ENCODE data around the gene NRARP.

Gene NRARP

DNA sequence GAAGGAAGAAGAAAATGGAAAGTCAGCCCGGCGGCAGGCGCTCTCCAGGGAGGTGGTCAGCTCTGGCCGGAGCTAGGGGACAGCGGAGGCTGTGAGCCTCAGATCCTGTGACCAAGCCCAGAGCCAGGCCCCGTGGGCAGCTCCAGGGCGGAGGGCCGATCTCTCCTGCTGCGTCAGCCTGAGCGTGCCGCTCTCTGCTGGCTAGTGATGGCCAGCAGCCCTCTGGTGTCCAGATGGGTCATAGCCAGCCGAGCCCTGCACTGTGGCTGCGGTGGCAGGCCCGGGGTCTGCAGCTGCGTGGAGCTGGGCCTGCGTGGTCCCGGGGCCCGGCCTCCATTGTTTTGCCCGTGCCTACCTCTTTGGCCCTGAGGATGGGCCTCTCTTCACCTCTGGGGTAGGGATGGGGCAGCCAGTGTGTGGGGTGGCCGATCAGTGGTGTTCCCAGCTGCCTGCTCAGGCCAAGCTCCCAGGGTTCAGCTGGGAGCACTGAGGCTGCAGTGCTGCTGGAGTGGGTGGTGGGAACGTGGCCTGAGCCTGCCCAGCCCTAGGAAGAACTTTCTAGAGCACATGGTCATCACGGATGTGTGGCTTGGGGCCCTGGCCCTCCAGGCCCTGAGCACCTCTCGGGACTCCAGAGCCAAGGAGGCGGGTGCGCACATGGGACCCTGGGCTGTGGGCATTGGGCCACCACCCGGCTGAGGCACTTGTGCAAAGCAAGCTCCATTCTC, 17.1 kb upstream of the NRARP start:
- no peak overlapping the region for H3K4me3 ChIP-seq (ENCODE audit: low read length)
- H3K4me1 ChIP-seq (ENCODE audit: control insufficient read depth, insufficient read depth, low read length), result no peaks in the 10 kb centered on the region
- peaks cover 6% of the 10 kb centered on the region for H3K27me3 ChIP-seq (ENCODE audit: control insufficient read depth, insufficient read depth, low read length)
- no peak overlapping the region for H3K27ac ChIP-seq (ENCODE audit: low read depth, low read length)
- H3K9ac ChIP-seq (ENCODE audit: low read length), result no peak overlapping the region
- no peaks in the 10 kb centered on the region for H3K36me3 ChIP-seq (ENCODE audit: control insufficient read depth, insufficient read depth, low read length)

DNA sequence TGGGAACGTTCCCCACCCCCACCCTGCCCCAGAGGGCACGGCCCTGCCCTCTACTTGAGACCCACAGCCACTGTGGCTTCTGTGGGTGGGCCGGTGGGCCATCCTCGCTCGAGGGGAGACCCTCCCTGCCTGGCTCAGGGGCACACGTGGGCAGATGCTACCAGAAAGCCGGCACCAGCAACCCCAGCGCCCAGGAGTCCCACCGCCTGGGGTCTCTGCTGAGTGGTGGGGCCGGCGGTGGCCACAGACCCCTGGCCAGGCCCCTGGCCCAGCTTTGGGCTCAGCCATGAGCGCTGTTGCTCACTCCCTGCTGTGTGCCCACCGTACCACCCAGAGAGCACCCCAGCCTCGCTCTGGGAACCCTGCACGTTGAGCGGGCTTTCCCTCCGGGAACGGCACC, 16.5 kb upstream of the NRARP start:
- H3K4me1 ChIP-seq (ENCODE audit: control insufficient read depth, insufficient read depth, low read length), result no peaks in the 10 kb centered on the region
- H3K27ac ChIP-seq (ENCODE audit: low read depth, low read length), result no peak overlapping the region
- no peak overlapping the region for H3K4me3 ChIP-seq (ENCODE audit: low read length)
- no peak overlapping the region for H3K9ac ChIP-seq (ENCODE audit: low read length)
- H3K27me3 ChIP-seq (ENCODE audit: control insufficient read depth, insufficient read depth, low read length), result peaks cover 6% of the 10 kb centered on the region
- no peaks in the 10 kb centered on the region for H3K36me3 ChIP-seq (ENCODE audit: control insufficient read depth, insufficient read depth, low read length)

DNA sequence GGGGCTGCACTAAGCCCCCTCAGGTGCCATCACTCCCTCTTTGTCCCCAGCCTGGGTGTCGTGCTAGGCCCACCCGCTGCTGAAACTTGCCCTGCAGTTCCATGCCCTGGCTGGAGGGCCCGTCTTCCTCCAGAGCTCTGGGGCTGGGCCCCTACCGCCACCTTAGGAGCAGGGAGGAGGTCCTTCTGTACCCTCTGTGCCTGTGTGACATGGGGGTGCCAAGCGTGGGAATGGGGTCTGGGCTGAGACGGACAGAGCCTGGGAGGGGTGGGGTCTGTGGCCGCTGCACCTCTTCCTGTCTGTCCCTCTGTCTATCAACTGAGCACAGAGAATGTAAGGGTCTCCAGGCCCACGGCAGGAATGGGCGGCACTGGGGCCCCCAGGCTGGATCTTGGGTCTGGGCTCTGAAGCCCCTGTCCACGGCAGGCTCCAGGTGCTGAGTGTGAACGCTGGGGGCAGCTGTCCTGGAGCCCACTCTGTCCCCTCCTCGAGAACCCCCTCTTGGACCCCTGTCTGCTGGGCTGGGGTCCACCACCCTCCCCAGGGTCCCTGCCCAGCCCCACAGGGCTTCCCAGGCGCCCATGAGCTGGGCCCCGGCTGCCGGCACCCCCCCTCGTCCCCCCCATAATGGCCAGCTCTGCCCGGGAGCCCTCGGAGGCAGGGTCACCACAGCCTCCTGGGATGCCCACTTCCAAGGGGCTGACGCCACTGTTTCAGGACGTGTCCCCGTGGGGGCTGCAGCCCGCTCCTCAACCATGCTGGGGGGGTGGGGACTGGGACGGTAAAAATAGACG, 15.8 kb upstream of the NRARP start:
- Histone ChIP-seq H3K4me1 (ENCODE audit: control insufficient read depth, insufficient read depth, low read length) (no peaks in the 10 kb centered on the region), H3K9ac (ENCODE audit: low read length) (no peak overlapping the region), H3K4me3 (ENCODE audit: low read length) (no peak overlapping the region), H3K27me3 (ENCODE audit: control insufficient read depth, insufficient read depth, low read length) (peaks cover 6% of the 10 kb centered on the region), H3K36me3 (ENCODE audit: control insufficient read depth, insufficient read depth, low read length) (no peaks in the 10 kb centered on the region), H3K27ac (ENCODE audit: low read depth, low read length) (no peak overlapping the region)

DNA sequence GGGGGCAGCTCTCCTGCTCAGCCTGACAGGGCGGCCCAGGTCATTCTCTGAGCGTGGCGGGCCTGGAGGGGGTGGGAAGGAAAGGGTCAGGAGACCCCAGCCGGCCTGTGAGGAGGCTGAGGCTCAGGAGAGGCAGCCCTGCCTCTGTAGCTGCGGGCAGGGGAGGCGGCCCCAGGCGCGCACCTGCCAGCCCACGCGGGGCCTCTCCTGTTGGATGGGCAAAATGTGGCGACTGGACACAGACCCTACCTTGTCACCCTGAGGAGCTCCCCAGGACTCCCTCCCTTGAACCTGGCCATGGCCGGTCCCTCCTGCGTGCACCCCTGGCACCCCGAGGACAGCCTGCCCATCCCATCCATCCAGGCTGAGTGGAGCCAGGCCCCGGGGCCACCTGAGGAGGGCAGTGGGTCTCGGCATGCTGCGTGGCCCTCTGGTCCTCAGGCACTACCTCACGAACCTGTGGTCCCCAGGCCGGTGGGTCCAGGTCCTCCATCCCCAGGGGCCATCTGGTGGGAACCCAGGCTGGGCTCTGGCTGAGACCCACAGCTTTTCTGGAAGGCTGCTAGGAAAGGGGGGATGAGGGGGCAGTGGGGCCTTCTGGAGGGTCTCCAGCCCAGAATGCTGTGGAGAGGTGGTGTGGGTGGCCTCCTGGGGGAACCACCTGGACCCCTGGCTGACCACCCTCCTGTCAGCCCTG, 15.1 kb upstream of the NRARP start:
- Histone ChIP-seq H3K27me3 (ENCODE audit: control insufficient read depth, insufficient read depth, low read length) (peaks cover 6% of the 10 kb centered on the region), H3K9ac (ENCODE audit: low read length) (no peak overlapping the region)

DNA sequence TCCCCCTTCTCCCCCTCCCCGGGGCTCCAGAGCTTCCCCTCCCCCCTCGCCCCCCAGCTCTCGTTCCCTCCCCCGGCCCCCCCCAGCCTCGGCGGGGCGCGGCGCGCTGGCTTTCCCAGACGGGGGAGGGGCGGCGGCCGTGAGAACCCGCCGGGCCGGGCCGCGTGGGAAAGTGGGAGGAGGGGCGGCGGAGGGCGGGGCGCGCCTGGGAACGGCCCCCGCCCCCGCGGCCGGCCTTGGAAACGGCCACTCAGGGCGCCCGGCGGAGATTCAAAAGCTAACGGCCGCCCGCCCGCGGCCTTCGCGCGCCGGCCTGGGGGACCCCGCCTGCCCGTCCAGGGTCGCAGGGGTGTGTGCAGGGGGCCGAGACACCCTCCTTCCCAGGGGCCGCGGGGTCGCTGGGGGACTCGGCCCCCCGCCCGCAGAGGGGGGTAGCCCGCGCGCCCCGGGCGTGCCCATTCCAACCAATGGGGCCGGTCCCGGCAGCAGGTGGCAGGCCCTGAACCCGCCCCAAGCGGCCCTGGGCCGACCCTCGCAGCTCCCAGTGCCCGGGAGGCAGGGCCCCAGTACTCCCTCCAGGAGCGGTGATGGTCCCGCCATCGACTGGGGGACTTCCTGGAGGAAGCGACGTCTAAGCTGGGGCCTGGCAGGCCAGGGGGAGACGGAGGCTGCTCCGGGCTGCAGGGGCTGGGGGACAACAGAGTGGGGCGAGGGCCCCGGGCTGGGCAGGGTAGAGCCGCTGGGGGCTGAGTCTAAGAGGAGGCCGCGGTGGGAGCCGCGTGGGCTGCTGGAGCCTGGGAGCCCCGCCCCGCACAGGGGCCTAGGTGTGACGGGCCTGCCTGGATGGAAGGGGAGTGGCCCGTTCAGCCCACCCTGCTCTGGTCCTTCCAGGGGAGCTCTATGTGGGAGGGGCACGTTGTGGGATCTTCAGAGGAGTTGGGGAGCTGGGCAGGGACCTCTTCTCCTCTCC, 14.2 kb upstream of the NRARP start:
- Histone ChIP-seq H3K4me3 (ENCODE audit: low read length) (no peak overlapping the region), H3K27me3 (ENCODE audit: control insufficient read depth, insufficient read depth, low read length) (peaks cover 6% of the 10 kb centered on the region), H3K4me1 (ENCODE audit: control insufficient read depth, insufficient read depth, low read length) (no peaks in the 10 kb centered on the region), H3K27ac (ENCODE audit: low read depth, low read length) (no peak overlapping the region), H3K36me3 (ENCODE audit: control insufficient read depth, insufficient read depth, low read length) (no peaks in the 10 kb centered on the region), H3K9ac (ENCODE audit: low read length) (no peak overlapping the region)

More for the DNA sequence above, 15.1 kb upstream of the NRARP start:
- no peak overlapping the region for H3K4me3 ChIP-seq (ENCODE audit: low read length)
- H3K27ac ChIP-seq (ENCODE audit: low read depth, low read length), result no peak overlapping the region
- no peaks in the 10 kb centered on the region for H3K4me1 ChIP-seq (ENCODE audit: control insufficient read depth, insufficient read depth, low read length)
- H3K36me3 ChIP-seq (ENCODE audit: control insufficient read depth, insufficient read depth, low read length), result no peaks in the 10 kb centered on the region

DNA sequence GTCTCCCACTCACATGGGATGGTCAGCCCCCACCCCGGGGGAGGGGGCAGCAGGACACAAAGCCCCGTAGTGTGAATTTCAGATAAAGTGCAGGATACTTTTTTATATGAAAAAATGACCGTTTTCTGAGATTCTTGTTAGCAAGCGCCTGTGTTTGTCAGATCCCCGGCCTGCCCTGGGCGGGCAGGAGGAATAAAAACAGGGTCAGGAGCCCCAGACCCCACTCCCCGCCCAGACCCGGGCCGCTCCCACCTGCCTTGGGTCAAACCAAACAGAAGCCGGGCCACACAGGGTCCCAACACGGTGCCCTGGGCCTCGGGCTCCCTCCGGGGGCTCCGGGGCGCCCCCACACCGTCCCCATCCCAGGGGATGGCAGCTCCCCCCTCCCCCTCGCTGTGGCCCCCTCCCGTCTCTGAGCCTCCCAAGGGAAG, 13.5 kb upstream of the NRARP start:
- Histone ChIP-seq H3K36me3 (ENCODE audit: control insufficient read depth, insufficient read depth, low read length) (no peaks in the 10 kb centered on the region), H3K27me3 (ENCODE audit: control insufficient read depth, insufficient read depth, low read length) (peaks cover 6% of the 10 kb centered on the region), H3K9ac (ENCODE audit: low read length) (no peak overlapping the region), H3K4me1 (ENCODE audit: control insufficient read depth, insufficient read depth, low read length) (no peaks in the 10 kb centered on the region), H3K27ac (ENCODE audit: low read depth, low read length) (no peak overlapping the region), H3K4me3 (ENCODE audit: low read length) (no peak overlapping the region)

DNA sequence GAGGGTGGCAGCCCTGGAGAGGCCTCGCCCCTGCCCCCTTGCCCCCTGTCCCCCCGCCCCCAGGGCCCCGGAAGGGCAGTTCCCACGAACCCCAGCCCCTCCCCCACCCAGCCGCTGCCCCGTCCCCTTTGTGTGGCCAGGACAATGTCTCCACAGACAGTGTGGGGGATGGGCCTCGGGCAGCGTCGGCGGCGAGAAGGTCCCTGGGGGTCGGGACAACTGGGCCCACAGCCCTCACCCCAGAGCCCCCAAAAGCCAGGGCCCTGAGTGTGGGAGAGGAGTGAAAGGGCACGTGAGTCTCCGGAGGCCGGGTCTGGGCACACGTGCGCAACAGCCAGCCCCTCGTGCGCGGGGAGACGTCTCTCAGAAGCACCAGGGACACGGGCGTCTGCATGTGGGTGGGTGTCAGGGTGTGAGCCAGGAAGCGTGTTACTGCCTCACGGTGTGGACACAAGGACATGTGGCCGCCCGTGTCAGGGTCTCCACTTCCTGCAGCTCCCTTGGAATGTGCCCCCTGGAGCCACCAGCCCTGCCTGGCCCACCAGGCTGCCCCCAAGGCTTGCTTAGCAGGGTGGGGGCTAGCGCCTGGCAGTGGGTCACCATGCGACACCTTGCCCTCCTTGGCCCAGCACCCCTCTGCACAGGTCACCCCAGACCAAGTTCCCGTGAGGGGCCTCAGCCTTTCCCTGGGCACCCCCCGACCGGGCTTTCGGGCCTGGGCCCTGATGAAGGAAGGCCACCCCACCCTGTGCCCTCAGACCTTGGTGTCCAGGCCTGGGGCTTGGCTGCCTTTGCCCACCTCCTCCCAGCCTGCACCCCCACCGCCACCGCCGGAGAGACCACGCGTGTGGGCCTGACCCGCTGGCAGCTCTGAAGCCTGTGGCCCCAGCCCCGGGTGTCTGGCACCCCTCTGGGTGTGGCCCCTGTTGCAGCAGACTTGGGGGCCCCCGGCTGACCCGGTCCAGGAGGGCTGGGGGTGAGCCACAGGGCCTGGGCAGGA, 12.8 kb upstream of the NRARP start:
- no peak overlapping the region for H3K27ac ChIP-seq (ENCODE audit: low read depth, low read length)
- peaks cover 6% of the 10 kb centered on the region for H3K27me3 ChIP-seq (ENCODE audit: control insufficient read depth, insufficient read depth, low read length)
- H3K4me1 ChIP-seq (ENCODE audit: control insufficient read depth, insufficient read depth, low read length), result no peaks in the 10 kb centered on the region
- H3K4me3 ChIP-seq (ENCODE audit: low read length), result no peak overlapping the region
- H3K9ac ChIP-seq (ENCODE audit: low read length), result no peak overlapping the region
- H3K36me3 ChIP-seq (ENCODE audit: control insufficient read depth, insufficient read depth, low read length), result no peaks in the 10 kb centered on the region

DNA sequence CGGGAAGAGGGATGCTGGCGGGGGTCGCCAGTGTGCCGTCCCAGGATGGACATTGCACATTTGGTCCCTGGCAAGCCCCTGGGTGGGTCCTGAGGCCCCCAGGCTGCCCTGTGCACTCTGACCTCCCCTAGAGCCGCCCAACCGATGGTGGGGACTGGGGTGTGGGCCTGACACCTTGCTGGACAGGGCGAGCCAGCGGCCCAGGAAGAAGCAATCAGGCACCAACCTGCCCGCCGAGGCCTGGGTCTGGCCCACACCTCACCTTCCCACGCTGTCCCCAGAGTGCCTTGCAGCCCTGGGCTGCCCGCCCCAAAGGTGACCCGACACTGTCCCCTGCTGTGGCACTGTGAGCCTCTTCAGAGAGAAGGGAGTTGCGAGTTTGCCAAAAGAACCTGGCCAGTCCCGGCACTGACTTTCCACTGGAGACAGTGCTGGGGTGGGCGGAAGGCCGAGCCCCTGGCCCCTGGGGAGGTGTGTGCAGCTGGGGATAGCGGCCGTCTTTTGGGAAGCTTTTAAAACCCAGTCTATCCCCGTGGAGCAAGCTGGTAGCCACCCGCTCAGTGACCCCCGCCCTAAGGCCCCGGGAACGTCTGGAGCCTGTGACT, 12.0 kb upstream of the NRARP start:
- Histone ChIP-seq H3K4me3 (ENCODE audit: low read length) (no peak overlapping the region), H3K36me3 (ENCODE audit: control insufficient read depth, insufficient read depth, low read length) (no peaks in the 10 kb centered on the region), H3K27me3 (ENCODE audit: control insufficient read depth, insufficient read depth, low read length) (peaks cover 8% of the 10 kb centered on the region), H3K4me1 (ENCODE audit: control insufficient read depth, insufficient read depth, low read length) (no peaks in the 10 kb centered on the region), H3K9ac (ENCODE audit: low read length) (no peak overlapping the region), H3K27ac (ENCODE audit: low read depth, low read length) (no peak overlapping the region)

DNA sequence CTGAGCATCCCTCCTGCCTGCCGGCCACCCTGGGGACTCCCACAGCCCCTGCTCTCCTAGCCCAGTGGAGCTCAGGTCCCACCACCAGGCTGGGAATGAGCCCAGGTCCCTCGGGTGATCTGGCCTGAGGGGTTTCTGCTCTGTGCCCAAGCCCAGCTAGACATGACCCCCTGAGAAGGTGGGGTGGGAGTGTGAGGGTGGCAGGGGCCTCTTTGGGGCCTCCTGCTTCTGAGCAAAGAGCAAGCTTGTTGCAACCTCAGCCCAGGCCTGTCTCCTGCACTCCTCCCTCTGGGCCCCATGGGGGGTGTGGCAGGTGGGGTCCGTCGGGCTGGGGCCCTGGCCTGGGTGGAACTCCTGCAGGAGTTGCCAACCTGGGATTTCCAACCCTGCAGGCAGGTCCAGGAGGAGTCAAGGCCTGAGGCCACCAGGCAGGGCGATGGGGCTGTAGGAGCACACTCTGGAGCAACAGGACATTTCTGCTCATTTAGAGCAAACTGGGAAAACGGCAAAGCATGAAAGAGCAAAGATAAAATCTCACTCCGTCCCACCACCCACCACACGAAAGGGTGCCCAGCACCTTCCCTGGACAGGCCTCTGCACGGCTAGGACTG, 11.4 kb upstream of the NRARP start:
- no peak overlapping the region for H3K27ac ChIP-seq (ENCODE audit: low read depth, low read length)
- H3K4me1 ChIP-seq (ENCODE audit: control insufficient read depth, insufficient read depth, low read length), result no peaks in the 10 kb centered on the region
- H3K9ac ChIP-seq (ENCODE audit: low read length), result no peak overlapping the region
- peaks cover 8% of the 10 kb centered on the region for H3K27me3 ChIP-seq (ENCODE audit: control insufficient read depth, insufficient read depth, low read length)
- H3K4me3 ChIP-seq (ENCODE audit: low read length), result no peak overlapping the region
- H3K36me3 ChIP-seq (ENCODE audit: control insufficient read depth, insufficient read depth, low read length), result no peaks in the 10 kb centered on the region

DNA sequence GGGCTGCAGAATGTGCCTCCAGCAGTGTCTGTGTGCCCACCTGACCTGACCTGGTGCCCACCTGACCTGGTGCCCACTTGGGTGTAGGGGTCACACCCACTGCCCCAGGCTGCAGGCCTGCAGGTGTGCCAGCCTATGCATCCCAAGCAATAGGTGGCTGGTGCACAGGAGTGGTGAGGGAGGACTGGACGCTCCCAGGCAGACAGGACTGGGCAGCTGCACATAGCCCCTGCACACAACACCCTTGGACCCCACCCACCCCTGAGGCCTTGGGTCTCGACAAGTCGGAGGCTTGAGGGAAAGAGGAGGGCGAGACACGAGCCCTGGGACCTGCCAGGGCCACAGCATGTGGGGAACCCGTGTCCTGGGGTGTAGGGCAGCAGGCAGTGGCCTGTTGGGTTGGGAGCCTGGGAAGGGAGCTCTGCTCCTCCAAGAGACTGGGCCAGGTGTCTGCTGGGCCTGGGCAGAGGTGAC, 10.8 kb upstream of the NRARP start:
- Histone ChIP-seq H3K4me3 (ENCODE audit: low read length) (no peak overlapping the region), H3K36me3 (ENCODE audit: control insufficient read depth, insufficient read depth, low read length) (no peaks in the 10 kb centered on the region), H3K27ac (ENCODE audit: low read depth, low read length) (no peak overlapping the region), H3K9ac (ENCODE audit: low read length) (no peak overlapping the region), H3K4me1 (ENCODE audit: control insufficient read depth, insufficient read depth, low read length) (no peaks in the 10 kb centered on the region), H3K27me3 (ENCODE audit: control insufficient read depth, insufficient read depth, low read length) (peaks cover 8% of the 10 kb centered on the region)

All from rectal smooth muscle tissue (tissue), 1 donor.